DND-41 (cell line): ENCODE data around the gene MDM2.

Source experiments
- CTCF ChIP-seq: IDR thresholded peaks from 2 replicates; pipeline ENCODE4 v1.5.1; 2012; ENCODE audit warnings: borderline replicate concordance, low read length, moderate library complexity, mild to moderate bottlenecking; ENCODE audit not compliant: poor library complexity, severe bottlenecking; ENCODE audit errors: extremely low read depth
- EZH2 ChIP-seq: IDR thresholded peaks from 3 replicates; pipeline ENCODE4 v1.6.1; 2012; ENCODE audit warnings: borderline replicate concordance, low read depth, mild to moderate bottlenecking, moderate library complexity, low read length, inconsistent platforms; ENCODE audit not compliant: severe bottlenecking

- TF ChIP-seq CTCF = no peak
- no peak for TF ChIP-seq EZH2
Observed at GRCh38 chr12:68844788-68845695, 37.1 kb downstream of the MDM2 start.
